HUES64 (cell line): ENCODE data around the gene RAB40B. TPM values are rescaled to one million over a fixed set of nuclear protein-coding genes. Genes with fewer than 3 reads are reported as not detected.
"Not testable (repeated sequence)": the region's sequence is repeated elsewhere in the genome, so short reads cannot be mapped to it uniquely, and the experiment has no call there.

Source experiments
- H3K27ac ChIP-seq: 2 replicates; pipeline ENCODE4 v1.7.0; 2013; ENCODE audit warnings: low read depth, low read length, inconsistent platforms
- H3K27me3 ChIP-seq: 2 replicates; pipeline ENCODE4 v1.6.1; 2013; ENCODE audit warnings: mild to moderate bottlenecking, low read length; ENCODE audit not compliant: insufficient read depth
- H3K36me3 ChIP-seq: 2 replicates; pipeline ENCODE4 v1.6.1; 2013; ENCODE audit warnings: mild to moderate bottlenecking, low read length; ENCODE audit not compliant: insufficient read depth
- H3K4me1 ChIP-seq: 2 replicates; pipeline ENCODE4 v1.6.1; 2013; ENCODE audit warnings: mild to moderate bottlenecking, low read length, moderate library complexity; ENCODE audit not compliant: insufficient read depth
- H3K4me3 ChIP-seq: 2 replicates; pipeline ENCODE4 v1.5.1; 2013; ENCODE audit warnings: mild to moderate bottlenecking, low read length, moderate library complexity
- H3K9ac ChIP-seq: 2 replicates; pipeline ENCODE4 v1.6.1; 2013; ENCODE audit warnings: mild to moderate bottlenecking, low read depth, low read length
- H3K9me3 ChIP-seq: 2 replicates; pipeline ENCODE4 v1.6.1; 2013; ENCODE audit warnings: low read depth, low read length; ENCODE audit not compliant: insufficient read depth
- WGBS: fragments of 150-250, 120-280 bp; methylation state at CpG from one replicate; pipeline ENCODE4 v1.1.7; 2013; ENCODE audit warnings: missing lambda C conversion rate; 5-methylcytosine and 5-hydroxymethylcytosine counted together
- polyA plus RNA-seq, 2 experiments: library from polyadenylated mRNA; stranded (reverse); fragments of 50-300 nt; gene quantifications; one replicate each; pipeline ENCODE4 v1.2.3, GENCODE V29; 2013

Gene RAB40B
- polyA plus RNA-seq (2013, experiment 1 of 2) = 1.7 TPM
- polyA plus RNA-seq (2013, experiment 2 of 2) = 1.7 TPM

GRCh38 chr17:82698065-82698973, at the start of gene RAB40B:
TSS of gene RAB40B (minus strand) at chr17:82698698. CDS start at chr17:82698596, 102 bp downstream.
- H3K9ac ChIP-seq = no peak within 1 kb of the TSS
- no peaks in the 10 kb centered on the region for H3K36me3 ChIP-seq
- peaks cover 2% of the 10 kb centered on the region; the same call in 1 of the 2 replicates for H3K9me3 ChIP-seq
- H3K4me1 ChIP-seq = no peaks in the 10 kb centered on the region
- no peak within 1 kb of the TSS for H3K27ac ChIP-seq
- H3K4me3 ChIP-seq = peak within 1 kb of the TSS; percentile 70
- H3K27me3 ChIP-seq = peaks cover 50% of the 10 kb centered on the region
- under 1% methylated on average over 112 of the region's 112 CpGs for WGBS

- Histone ChIP-seq H3K9me3 (peaks cover 18% of the 10 kb centered on the region), H3K4me3 (no peak overlapping the region), H3K27me3 (no peaks in the 10 kb centered on the region), H3K9ac (no peak overlapping the region), H3K36me3 (peaks cover 32% of the 10 kb centered on the region), H3K4me1 (no peaks in the 10 kb centered on the region), H3K27ac (no peak overlapping the region)
- WGBS = 80% methylated on average over 7 of the region's 8 CpGs
These were observed 47.0 kb upstream of the RAB40B start for GRCh38 chr17:82745524-82745923.

GRCh38 chr17:82744736-82745135, 46.2 kb upstream of the RAB40B start:
- H3K27me3 ChIP-seq, H3K27ac ChIP-seq, H3K4me1 ChIP-seq, H3K9ac ChIP-seq, H3K4me3 ChIP-seq: not testable (repeated sequence)
- Histone ChIP-seq H3K36me3 (peaks cover 39% of the 10 kb centered on the region), H3K9me3 (peaks cover 26% of the 10 kb centered on the region)
- 42% methylated on average over 6 of the region's 7 CpGs for WGBS

GRCh38 chr17:82743344-82744219, 45.1 kb upstream of the RAB40B start:
- Histone ChIP-seq H3K4me3 (no peak overlapping the region), H3K9me3 (peaks cover 27% of the 10 kb centered on the region), H3K9ac (no peak overlapping the region), H3K4me1 (no peaks in the 10 kb centered on the region), H3K27me3 (no peaks in the 10 kb centered on the region), H3K27ac (no peak overlapping the region), H3K36me3 (peaks cover 34% of the 10 kb centered on the region)
- WGBS = 94% methylated on average over 16 of the region's 16 CpGs

GRCh38 chr17:82740906-82741759, 42.6 kb upstream of the RAB40B start:
- Histone ChIP-seq H3K4me3 (no peak overlapping the region), H3K27ac (no peak overlapping the region), H3K4me1 (no peaks in the 10 kb centered on the region), H3K9me3 (peaks cover 22% of the 10 kb centered on the region), H3K36me3 (peaks cover 39% of the 10 kb centered on the region), H3K27me3 (no peaks in the 10 kb centered on the region), H3K9ac (no peak overlapping the region)
- 97% methylated on average over 9 of the region's 10 CpGs for WGBS

GRCh38 chr17:82737967-82738877, 39.7 kb upstream of the RAB40B start:
- Histone ChIP-seq H3K27ac (no peak overlapping the region), H3K36me3 (peaks cover 41% of the 10 kb centered on the region), H3K4me3 (no peak overlapping the region), H3K27me3 (no peaks in the 10 kb centered on the region), H3K9ac (no peak overlapping the region), H3K9me3 (peaks cover 25% of the 10 kb centered on the region), H3K4me1 (no peaks in the 10 kb centered on the region)
- 90% methylated on average over 26 of the region's 26 CpGs for WGBS

- H3K9me3 ChIP-seq = peaks cover 26% of the 10 kb centered on the region
- peaks cover 33% of the 10 kb centered on the region for H3K36me3 ChIP-seq
- H3K9ac ChIP-seq = no peak overlapping the region
- no peaks in the 10 kb centered on the region for H3K4me1 ChIP-seq
- 0 out of 2 replicates have a peak overlapping the region, but pooled peaks have one; percentile 60 for H3K4me3 ChIP-seq
- no peak overlapping the region for H3K27ac ChIP-seq
- no peaks in the 10 kb centered on the region for H3K27me3 ChIP-seq
- 91% methylated on average over 18 of the region's 18 CpGs for WGBS
These were observed 38.1 kb upstream of the RAB40B start for GRCh38 chr17:82736511-82737185.

GRCh38 chr17:82734987-82735866, 36.7 kb upstream of the RAB40B start, which contains the start of gene FN3K:
TSS of gene FN3K (plus strand) at chr17:82735615. CDS start at chr17:82735637, 22 bp downstream.
- Histone ChIP-seq H3K4me1 (no peaks in the 10 kb centered on the region), H3K27me3 (no peaks in the 10 kb centered on the region), H3K9me3 (peaks cover 13% of the 10 kb centered on the region; the same call in 1 of the 2 replicates), H3K4me3 (peak within 1 kb of the TSS; percentile 60), H3K27ac (no peak within 1 kb of the TSS), H3K36me3 (peaks cover 19% of the 10 kb centered on the region), H3K9ac (peak within 1 kb of the TSS; percentile 79)
- 7% methylated on average over 101 of the region's 101 CpGs for WGBS
